ENCODE measurements around the gene NFXL1. TPM values are rescaled to one million over a fixed set of nuclear protein-coding genes. Genes with fewer than 3 reads are reported as not detected.

Gene NFXL1
- 7.3 and 8.6 TPM in 2 replicates for total RNA-seq

GRCh38 chr4:47914220-47914925 lies at the start of gene NFXL1:
TSS of gene NFXL1 (minus strand) at chr4:47914583. CDS start at chr4:47914203, 380 bp downstream.

GRCh38 chr4:47837908-47838294 lies 76.5 kb downstream of the NFXL1 start, which contains the start of gene CORIN:
TSS of gene CORIN (minus strand) at chr4:47838067. CDS start at chr4:47837949, 118 bp downstream.

Other genes starting within 250 kb of the NFXL1 start
- under 0.01 and 0.73 TPM in 2 replicates for gene CORIN, start 76.5 kb downstream of the NFXL1 start, total RNA-seq
- gene CNGA1, start 102.1 kb upstream of the NFXL1 start, total RNA-seq: not detected in 2 replicates
- under 0.01 and 0.20 TPM in 2 replicates for gene NIPAL1, start 102.2 kb upstream of the NFXL1 start, total RNA-seq
- gene TXK, start 219.7 kb upstream of the NFXL1 start, total RNA-seq: 0.20 and 0.37 TPM in 2 replicates

Data from subcutaneous preadipocyte (primary cell).